HEK293T (cell line): ENCODE data around the gene GFM2.
"Not testable (repeated sequence)": the region's sequence is repeated elsewhere in the genome, so short reads cannot be mapped to it uniquely, and the experiment has no call there.

Source experiments
- ARNT ChIP-seq: fragments of 450-650 bp; IDR thresholded peaks from 2 replicates; pipeline ENCODE4 v1.6.1; 2017; ENCODE audit warnings: mild to moderate bottlenecking
- BHLHE40 ChIP-seq: fragments of 450-650 bp; IDR thresholded peaks from 2 replicates; pipeline ENCODE4 v1.6.1; 2016; ENCODE audit warnings: mild to moderate bottlenecking, moderate library complexity, borderline replicate concordance
- ELF4 ChIP-seq: fragments of 450-650 bp; IDR thresholded peaks from 2 replicates; pipeline ENCODE4 v1.6.1; 2017; ENCODE audit warnings: antibody characterized with exemption
- FOXK2 ChIP-seq: fragments of 450-650 bp; IDR thresholded peaks from 2 replicates; pipeline ENCODE4 v1.6.1; 2016; ENCODE audit warnings: mild to moderate bottlenecking
- FOXM1 ChIP-seq: fragments of 450-650 bp; IDR thresholded peaks from 2 replicates; pipeline ENCODE4 v1.6.1; 2017; ENCODE audit warnings: mild to moderate bottlenecking, borderline replicate concordance
- HDGF ChIP-seq: fragments of 450-650 bp; IDR thresholded peaks from 2 replicates; pipeline ENCODE4 v1.6.1; 2017; ENCODE audit warnings: antibody characterized with exemption, borderline replicate concordance
- NFRKB ChIP-seq: fragments of 450-650 bp; IDR thresholded peaks from 2 replicates; pipeline ENCODE4 v1.6.1; 2016; ENCODE audit warnings: mild to moderate bottlenecking, moderate library complexity
- SP1 ChIP-seq: fragments of 450-650 bp; IDR thresholded peaks from 2 replicates; pipeline ENCODE4 v1.6.1; 2017
- SUZ12 ChIP-seq: fragments of 450-650 bp; IDR thresholded peaks from 2 replicates; pipeline ENCODE4 v1.6.1; 2016; ENCODE audit warnings: mild to moderate bottlenecking
- TARDBP ChIP-seq: fragments of 450-650 bp; IDR thresholded peaks from 2 replicates; pipeline ENCODE4 v1.6.1; 2016
- ZNF384 ChIP-seq: fragments of 450-650 bp; IDR thresholded peaks from 2 replicates; pipeline ENCODE4 v1.6.1; 2016
- TF ChIP-seq, protein P1 (sequence below): fragments of 450-650 bp; IDR thresholded peaks from 2 replicates; pipeline ENCODE4 v1.6.1; 2016

DNA sequence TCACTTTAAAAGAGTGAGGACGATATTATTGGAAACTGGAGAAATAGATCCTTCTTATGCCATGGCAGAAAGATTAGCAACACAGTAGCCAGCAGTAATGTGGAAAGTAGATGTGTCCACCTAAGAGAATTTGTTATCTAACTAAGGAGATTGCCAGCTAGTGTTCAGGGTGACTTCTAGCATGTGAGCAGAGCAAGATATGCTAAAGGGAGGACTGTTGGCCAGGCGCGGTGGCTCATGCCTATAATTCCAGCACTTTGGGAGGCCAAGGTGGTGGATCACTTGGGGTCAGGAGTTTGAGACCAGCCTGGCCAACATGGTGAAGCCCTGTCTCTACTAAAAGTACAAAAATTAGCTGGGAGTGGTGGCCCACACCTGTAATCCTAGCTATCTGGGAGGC lies 87.6 kb downstream of the GFM2 start:
- TF ChIP-seq NFRKB, FOXM1, SP1, SUZ12, BHLHE40, ARNT, TARDBP, ELF4, HDGF, ZNF384, FOXK2: not testable (repeated sequence)
- TF ChIP-seq, protein P1, sequence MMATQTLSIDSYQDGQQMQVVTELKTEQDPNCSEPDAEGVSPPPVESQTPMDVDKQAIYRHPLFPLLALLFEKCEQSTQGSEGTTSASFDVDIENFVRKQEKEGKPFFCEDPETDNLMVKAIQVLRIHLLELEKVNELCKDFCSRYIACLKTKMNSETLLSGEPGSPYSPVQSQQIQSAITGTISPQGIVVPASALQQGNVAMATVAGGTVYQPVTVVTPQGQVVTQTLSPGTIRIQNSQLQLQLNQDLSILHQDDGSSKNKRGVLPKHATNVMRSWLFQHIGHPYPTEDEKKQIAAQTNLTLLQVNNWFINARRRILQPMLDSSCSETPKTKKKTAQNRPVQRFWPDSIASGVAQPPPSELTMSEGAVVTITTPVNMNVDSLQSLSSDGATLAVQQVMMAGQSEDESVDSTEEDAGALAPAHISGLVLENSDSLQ = not testable (repeated sequence)
